Measurements from ENCODE around the gene KAT14.
"Not testable (repeated sequence)": the region's sequence is repeated elsewhere in the genome, so short reads cannot be mapped to it uniquely, and the experiment has no call there.

KAT14 gene

DNA sequence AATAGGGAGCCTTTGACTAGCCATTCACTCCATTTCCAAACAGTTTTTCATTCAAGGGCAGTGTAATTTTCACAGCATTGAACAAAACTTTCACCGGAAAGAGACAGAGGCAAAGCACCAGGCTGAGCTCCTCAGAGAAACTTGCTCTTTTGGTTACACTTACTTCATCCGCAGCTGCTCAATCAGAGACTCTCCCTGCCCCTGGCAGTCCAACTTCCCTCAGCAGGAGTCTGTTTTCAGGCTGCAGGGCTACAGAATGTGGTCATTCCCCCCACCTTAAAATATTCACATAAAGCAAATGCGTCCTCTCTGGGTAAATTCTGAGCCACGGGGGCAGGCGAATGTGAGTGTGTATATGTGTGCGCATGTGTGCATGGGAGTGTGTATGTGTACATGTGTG, 80.6 kb downstream of the KAT14 start:
- DNase-seq, result no peak

DNA sequence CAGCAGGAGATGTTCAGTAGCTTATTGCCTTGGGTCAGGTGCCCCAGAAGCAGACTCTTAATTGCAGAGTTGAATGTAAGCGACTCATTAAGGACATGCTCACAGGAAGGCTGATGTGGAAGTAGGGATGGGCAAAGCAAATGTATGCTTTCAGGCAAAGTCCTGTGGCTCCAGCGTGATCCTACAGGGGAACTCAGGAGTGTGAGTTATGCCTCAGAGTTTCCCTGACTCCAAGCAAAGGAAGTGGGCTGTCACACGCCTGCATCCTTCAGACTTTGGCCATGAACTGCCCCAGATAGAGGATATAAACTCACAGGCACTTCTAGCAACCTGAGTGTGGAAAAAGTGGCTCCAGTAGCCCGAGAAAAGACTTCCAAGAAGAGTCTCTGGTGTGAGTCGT, 85.7 kb downstream of the KAT14 start:
- DNase-seq, result no peak

DNA sequence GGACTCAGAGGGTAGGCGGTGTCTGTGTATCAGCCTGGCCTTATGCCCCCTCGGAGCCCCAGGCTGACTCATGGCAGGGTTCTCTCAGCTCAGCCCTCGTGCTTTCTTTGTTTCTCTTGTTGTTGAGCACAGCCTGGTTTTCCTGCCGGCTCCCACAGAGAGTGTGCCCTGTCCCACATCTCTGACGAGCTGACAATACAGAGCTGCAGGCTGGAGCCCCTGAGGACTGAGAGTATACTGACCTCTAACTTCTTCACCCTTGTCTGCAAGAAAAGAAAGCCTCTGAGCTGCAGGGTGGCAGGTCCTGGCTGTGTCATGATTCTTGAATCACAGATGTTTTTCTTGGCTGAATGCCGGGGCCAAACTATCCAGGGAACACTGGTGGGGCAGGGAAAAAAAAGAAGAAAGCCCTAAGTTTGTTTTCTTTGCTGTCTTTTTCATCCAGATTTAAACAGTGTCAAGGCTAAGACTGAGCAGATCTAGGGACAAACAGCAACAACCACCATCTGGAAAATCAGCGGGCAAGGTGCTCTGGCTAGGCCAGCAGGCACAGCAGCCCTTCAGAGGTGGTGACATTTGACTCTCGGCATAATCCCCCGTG, 87.4 kb downstream of the KAT14 start:
- peak in 25 of 56 donors; percentile 2 to 53 (median 20) for DNase-seq

DNA sequence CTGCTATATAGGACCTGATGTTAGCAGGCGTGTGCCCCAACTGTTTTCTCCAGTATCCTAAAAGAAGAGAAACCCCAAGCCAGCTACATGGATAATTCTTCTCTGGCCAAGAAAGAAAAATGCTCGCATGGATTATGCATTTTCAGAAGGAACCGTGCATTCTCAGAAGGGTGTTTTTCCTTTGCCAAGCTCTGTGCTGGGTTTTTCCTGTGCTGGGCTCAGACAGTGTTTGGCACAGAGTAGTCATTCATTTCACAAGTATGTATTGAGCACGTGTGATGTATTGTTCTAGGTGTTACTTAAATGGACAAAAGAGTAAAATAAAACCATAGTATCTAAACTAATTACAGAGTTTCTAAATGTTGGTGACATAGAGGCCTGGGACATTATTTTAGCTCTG, 88.0 kb downstream of the KAT14 start:
- no peak for DNase-seq

DNA sequence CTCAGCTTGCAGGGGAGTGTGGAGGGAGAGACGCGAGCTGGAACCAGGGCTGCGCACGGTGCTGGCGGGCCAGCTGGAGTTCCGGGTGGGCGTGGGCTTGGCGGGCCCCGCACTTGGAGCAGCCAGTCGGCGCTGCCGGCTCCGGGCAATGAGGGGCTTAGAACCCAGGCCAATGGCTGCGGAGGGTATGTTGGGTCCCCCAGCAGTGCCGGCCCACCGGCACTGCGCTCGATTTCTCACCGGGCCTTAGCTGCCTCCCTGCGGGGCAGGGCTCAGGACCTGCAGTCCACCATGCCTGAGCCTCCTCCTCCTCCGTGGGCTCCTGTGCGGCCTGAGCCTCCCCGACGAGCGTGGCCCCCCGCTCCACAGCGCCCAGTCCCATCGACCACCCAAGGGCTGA, 89.1 kb downstream of the KAT14 start:
- DNase-seq, result not testable (repeated sequence)

DNA sequence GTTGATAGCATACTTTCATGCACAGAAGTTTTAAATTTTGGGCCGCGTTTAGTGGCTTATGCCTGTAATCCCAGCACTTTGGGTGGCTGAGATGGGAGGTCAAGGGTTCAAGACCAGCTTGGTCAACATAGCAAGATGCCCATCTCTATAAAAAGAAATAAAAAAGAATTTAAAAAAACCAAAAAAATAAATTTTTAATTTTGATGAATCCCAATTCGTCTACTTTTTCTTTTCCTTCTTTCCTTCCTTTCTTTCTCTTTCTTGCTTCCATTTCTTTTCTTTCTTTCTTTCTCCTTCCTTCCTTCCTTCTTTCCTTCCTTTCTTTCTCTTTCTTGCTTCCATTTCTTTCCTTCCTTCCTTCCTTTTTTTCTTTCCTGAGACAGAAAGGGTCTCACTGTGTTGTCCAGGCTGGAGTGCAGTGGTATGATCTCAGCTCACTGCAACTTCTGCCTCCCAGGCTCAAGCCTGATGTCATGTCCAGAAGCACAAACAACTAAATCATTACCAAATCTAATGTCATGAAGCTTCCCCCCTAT, 95.8 kb downstream of the KAT14 start:
- DNase-seq, result no peak
